ENCODE results near the gene C12orf75. TPM values are rescaled to one million over a fixed set of nuclear protein-coding genes. Genes with fewer than 3 reads are reported as not detected.
A peak's percentile ranks its signal among the peaks of the same experiment; 100 is the strongest.

Gene C12orf75
- total and polyA plus RNA-seq, 2 experiments from 2014 or later, result 43.9 to 69.8 TPM

DNA sequence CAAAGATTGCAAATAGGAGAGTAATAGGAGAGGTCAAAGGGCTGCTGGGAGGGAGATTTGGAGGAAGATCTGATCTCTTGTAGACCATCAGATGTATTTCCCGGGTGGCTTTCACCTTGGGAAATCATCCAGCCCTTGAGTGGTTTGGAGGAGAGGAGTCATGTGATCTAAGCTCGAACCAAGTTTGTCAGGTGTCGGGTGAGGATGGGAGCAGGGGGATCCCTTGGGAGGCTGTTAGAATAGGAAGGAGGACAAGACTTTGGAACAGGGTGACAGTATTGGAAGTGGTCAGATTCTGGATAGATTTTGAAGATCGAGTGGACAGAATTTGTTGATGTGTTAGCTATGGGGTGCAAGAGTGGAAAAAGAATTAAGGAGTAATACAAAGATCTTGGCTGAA lies 46.6 kb downstream of the C12orf75 start (continued):
- TF ChIP-seq, protein P1, sequence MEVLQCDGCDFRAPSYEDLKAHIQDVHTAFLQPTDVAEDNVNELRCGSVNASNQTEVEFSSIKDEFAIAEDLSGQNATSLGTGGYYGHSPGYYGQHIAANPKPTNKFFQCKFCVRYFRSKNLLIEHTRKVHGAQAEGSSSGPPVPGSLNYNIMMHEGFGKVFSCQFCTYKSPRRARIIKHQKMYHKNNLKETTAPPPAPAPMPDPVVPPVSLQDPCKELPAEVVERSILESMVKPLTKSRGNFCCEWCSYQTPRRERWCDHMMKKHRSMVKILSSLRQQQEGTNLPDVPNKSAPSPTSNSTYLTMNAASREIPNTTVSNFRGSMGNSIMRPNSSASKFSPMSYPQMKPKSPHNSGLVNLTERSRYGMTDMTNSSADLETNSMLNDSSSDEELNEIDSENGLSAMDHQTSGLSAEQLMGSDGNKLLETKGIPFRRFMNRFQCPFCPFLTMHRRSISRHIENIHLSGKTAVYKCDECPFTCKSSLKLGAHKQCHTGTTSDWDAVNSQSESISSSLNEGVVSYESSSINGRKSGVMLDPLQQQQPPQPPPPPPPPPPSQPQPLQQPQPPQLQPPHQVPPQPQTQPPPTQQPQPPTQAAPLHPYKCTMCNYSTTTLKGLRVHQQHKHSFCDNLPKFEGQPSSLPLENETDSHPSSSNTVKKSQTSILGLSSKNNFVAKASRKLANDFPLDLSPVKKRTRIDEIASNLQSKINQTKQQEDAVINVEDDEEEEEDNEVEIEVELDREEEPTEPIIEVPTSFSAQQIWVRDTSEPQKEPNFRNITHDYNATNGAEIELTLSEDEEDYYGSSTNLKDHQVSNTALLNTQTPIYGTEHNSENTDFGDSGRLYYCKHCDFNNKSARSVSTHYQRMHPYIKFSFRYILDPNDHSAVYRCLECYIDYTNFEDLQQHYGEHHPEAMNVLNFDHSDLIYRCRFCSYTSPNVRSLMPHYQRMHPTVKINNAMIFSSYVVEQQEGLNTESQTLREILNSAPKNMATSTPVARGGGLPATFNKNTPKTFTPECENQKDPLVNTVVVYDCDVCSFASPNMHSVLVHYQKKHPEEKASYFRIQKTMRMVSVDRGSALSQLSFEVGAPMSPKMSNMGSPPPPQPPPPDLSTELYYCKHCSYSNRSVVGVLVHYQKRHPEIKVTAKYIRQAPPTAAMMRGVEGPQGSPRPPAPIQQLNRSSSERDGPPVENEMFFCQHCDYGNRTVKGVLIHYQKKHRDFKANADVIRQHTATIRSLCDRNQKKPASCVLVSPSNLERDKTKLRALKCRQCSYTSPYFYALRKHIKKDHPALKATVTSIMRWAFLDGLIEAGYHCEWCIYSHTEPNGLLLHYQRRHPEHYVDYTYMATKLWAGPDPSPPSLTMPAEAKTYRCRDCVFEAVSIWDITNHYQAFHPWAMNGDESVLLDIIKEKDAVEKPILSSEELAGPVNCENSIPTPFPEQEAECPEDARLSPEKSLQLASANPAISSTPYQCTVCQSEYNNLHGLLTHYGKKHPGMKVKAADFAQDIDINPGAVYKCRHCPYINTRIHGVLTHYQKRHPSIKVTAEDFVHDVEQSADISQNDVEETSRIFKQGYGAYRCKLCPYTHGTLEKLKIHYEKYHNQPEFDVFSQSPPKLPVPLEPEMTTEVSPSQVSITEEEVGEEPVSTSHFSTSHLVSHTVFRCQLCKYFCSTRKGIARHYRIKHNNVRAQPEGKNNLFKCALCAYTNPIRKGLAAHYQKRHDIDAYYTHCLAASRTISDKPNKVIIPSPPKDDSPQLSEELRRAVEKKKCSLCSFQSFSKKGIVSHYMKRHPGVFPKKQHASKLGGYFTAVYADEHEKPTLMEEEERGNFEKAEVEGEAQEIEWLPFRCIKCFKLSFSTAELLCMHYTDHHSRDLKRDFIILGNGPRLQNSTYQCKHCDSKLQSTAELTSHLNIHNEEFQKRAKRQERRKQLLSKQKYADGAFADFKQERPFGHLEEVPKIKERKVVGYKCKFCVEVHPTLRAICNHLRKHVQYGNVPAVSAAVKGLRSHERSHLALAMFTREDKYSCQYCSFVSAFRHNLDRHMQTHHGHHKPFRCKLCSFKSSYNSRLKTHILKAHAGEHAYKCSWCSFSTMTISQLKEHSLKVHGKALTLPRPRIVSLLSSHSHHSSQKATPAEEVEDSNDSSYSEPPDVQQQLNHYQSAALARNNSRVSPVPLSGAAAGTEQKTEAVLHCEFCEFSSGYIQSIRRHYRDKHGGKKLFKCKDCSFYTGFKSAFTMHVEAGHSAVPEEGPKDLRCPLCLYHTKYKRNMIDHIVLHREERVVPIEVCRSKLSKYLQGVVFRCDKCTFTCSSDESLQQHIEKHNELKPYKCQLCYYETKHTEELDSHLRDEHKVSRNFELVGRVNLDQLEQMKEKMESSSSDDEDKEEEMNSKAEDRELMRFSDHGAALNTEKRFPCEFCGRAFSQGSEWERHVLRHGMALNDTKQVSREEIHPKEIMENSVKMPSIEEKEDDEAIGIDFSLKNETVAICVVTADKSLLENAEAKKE (CRISPR knock-in tag; IDR thresholded peaks at IDR 0.05), result no peak
- TF ChIP-seq EZH2 (IDR thresholded peaks at IDR 0.05; ENCODE audit: low read depth, unreplicated experiment) (no peak), JUNB (IDR thresholded peaks at IDR 0.05; ENCODE audit: unreplicated experiment) (no peak), ZNF114 (CRISPR knock-in tag; IDR thresholded peaks at IDR 0.05) (no peak), POLR2AphosphoS5 (IDR thresholded peaks at IDR 0.05; ENCODE audit: low read depth) (no peak), NANOG (IDR thresholded peaks at IDR 0.05; ENCODE audit: borderline replicate concordance) (no peak)

DNA sequence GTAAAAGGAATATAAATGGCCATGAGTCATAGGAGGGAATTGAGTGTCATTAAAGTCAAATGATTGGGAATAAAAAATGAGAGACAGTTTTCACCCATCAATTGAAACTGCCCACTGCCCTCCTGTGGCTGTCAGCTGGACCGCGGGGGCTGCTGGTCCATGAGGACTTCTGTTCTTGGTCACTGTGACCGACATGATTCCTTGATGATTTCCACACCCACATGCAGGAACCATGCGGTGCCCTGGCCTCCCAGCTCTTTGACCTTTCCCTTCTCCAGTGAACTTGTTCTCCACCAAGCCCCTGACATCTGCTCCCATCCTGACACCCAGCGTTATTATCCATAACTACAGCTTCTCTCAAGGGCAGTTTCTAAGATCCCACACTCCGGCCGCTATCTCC lies 48.4 kb downstream of the C12orf75 start:
- H3K9me3 Mint-ChIP-seq, result no peaks in the 10 kb centered on the region
- no peak; the same call in 2 of the 3 replicates for ATAC-seq
- H3K36me3 ChIP-seq (ENCODE audit: insufficient read depth), result no peaks in the 10 kb centered on the region

More for the DNA sequence above, 48.4 kb downstream of the C12orf75 start:
- Histone ChIP-seq H3K4me2 (no peak overlapping the region), H3K27ac (ENCODE audit: low read depth) (no peak overlapping the region), H3K4me1 (ENCODE audit: insufficient read depth) (peaks cover 6% of the 10 kb centered on the region; the same call in 1 of the 2 replicates), H2AFZ (no peak overlapping the region), H3K9me2 (ENCODE audit: insufficient read depth) (0 out of 2 replicates have a peak, but pooled peaks cover 6% of the 10 kb centered on the region), H3K4me3 (no peak overlapping the region), H4K20me1 (replicated peaks; ENCODE audit: insufficient read depth) (no peaks in the 10 kb centered on the region), H3K27me3 (ENCODE audit: insufficient read depth) (no peaks in the 10 kb centered on the region), H3F3A (replicated peaks; ENCODE audit: low read depth) (no peaks in the 10 kb centered on the region), H3K79me2 (replicated peaks; ENCODE audit: insufficient read depth) (no peaks in the 10 kb centered on the region)
- TF ChIP-seq, protein P2, sequence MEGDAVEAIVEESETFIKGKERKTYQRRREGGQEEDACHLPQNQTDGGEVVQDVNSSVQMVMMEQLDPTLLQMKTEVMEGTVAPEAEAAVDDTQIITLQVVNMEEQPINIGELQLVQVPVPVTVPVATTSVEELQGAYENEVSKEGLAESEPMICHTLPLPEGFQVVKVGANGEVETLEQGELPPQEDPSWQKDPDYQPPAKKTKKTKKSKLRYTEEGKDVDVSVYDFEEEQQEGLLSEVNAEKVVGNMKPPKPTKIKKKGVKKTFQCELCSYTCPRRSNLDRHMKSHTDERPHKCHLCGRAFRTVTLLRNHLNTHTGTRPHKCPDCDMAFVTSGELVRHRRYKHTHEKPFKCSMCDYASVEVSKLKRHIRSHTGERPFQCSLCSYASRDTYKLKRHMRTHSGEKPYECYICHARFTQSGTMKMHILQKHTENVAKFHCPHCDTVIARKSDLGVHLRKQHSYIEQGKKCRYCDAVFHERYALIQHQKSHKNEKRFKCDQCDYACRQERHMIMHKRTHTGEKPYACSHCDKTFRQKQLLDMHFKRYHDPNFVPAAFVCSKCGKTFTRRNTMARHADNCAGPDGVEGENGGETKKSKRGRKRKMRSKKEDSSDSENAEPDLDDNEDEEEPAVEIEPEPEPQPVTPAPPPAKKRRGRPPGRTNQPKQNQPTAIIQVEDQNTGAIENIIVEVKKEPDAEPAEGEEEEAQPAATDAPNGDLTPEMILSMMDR (conservative IDR thresholded peaks at IDR 0.05; ENCODE audit: low read depth in 2 of 2), result peak; percentile 35 to 49
- TF ChIP-seq, protein P1 (CRISPR knock-in tag; IDR thresholded peaks at IDR 0.05), result no peak
- TF ChIP-seq EZH2phosphoT487 (IDR thresholded peaks at IDR 0.05; ENCODE audit: unreplicated experiment), result no peak
- Mint-ChIP-seq H3K27me3 (ENCODE audit: insufficient read depth, low read depth, poor library complexity) (no peaks in the 10 kb centered on the region), H3K36me3 (ENCODE audit: low read depth) (no peaks in the 10 kb centered on the region), H3K4me3 (no peak overlapping the region), H3K27ac (no peak overlapping the region), H3K4me1 (peaks cover 4% of the 10 kb centered on the region; the same call in 2 of the 3 replicates)
- DNase-seq (ENCODE audit: low spot score), result no peak

All from GM23338 (cell line).